GM12875 (cell line): ENCODE data around the gene CFL2.

Experiments
- H3K4me3 ChIP-seq: one replicate; pipeline ENCODE4 v1.5.1; 2011; ENCODE audit warnings: low read depth, low read length, control low read depth
- CTCF ChIP-seq: IDR thresholded peaks from 2 replicates; pipeline ENCODE4 v1.5.1; 2011; ENCODE audit warnings: low read depth, mild to moderate bottlenecking, control low read depth, inconsistent platforms, low read length, moderate library complexity, borderline replicate concordance; ENCODE audit not compliant: insufficient read depth

CFL2 gene

DNA sequence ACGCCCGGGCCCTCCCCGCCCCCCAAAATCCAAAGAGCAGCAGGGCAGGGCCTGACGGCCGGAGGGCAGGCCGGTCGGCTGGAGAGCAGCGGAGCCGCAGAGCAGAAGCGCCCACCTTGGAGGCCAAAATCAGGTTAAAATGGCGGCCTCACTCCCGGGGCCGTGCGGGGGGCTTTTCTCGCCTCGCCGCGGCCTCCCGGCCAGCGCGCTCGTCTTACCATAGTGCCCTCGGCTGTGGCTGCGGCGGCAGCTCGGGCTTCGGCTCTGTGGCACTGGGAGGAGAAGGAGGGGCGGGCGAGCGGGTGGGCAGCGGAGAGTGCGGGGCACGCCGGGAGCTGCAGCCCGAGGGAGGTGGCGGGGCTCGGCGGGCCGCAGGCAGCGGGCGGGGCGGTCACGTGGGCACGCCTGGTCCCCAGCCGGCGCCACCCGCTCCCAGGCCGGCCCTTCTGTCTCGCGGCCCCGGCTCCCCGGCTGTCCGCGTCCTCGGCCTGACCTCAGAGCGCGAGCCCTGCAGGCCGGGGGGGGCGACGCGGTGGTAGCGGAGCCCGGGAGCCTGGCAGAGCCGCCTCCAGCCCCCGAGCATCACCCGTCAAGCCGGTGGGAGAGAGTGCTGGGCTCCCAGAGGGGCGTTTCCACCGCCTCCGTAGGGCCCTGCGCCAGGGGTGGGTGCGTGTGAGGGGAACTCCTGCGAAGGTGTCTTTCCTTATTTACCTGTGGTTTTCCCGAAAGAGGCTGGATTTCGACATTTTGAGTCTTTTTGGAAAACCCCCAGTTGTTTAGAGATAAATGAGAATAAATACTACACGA, at the start of gene CFL2:
TSS of gene CFL2 (minus strand) at position 274 of the 807 bp plus-strand sequence. CDS start at position 221, 53 bp downstream.
- peak within 1 kb of the TSS; percentile 62 for H3K4me3 ChIP-seq
- no peak for TF ChIP-seq CTCF

- no peak for TF ChIP-seq CTCF
- no peak overlapping the region for H3K4me3 ChIP-seq
Observed at GRCh38 chr14:34755215-34755614, 40.8 kb upstream of the CFL2 start.

- TF ChIP-seq CTCF: no peak
Observed at GRCh38 chr14:34754687-34755086, 40.3 kb upstream of the CFL2 start.

GRCh38 chr14:34750670-34751069, 36.3 kb upstream of the CFL2 start:
- no peak overlapping the region for H3K4me3 ChIP-seq

More at GRCh38 chr14:34754687-34755086, 40.3 kb upstream of the CFL2 start:
- H3K4me3 ChIP-seq: no peak overlapping the region

GRCh38 chr14:34750233-34750632, 35.8 kb upstream of the CFL2 start:
- no peak for TF ChIP-seq CTCF

More at GRCh38 chr14:34750670-34751069, 36.3 kb upstream of the CFL2 start:
- TF ChIP-seq CTCF: no peak

GRCh38 chr14:34749408-34749807, 35.0 kb upstream of the CFL2 start:
- no peak overlapping the region for H3K4me3 ChIP-seq
- no peak for TF ChIP-seq CTCF

More at GRCh38 chr14:34750233-34750632, 35.8 kb upstream of the CFL2 start:
- no peak overlapping the region for H3K4me3 ChIP-seq
